ENCODE data around the gene KBTBD7. TPM values are rescaled to one million over a fixed set of nuclear protein-coding genes. Genes with fewer than 3 reads are reported as not detected.
A peak's percentile ranks its signal among the peaks of the same experiment; 100 is the strongest.

Gene KBTBD7
- polyA plus RNA-seq, 1 of the 3 experiments (the other 2 are of a cell fraction), result 1.3 TPM

DNA sequence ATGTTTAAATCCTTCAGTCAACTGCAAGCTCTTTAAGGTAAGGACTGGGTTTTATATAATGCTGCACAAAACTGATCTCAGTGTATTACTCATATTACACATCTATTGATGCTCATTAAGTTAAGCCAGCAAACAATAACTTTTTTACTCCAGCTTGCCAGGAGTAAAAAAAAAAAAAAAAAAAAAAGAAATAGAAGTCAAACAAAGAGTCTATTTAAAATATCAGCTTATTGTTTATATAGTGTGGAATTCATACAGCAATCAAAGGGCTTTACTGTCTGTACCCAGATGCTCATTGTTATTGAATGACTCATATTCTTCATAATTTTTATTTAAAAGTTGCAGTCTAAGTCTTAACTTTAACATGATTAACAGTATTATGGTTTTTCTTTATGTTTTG lies 21.8 kb upstream of the KBTBD7 start (continued):
- TF ChIP-seq GATA2 (CRISPR knock-in tag; IDR thresholded peaks at IDR 0.05), result no peak
- no peak for TF ChIP-seq RCOR1 (IDR thresholded peaks at IDR 0.05; ENCODE audit: low read length)
- TF ChIP-seq FOSL2 (IDR thresholded peaks at IDR 0.05; ENCODE audit: borderline replicate concordance, low read depth), result peak; percentile 56; the same call in 1 of the 2 replicates
- TF ChIP-seq, protein P1, sequence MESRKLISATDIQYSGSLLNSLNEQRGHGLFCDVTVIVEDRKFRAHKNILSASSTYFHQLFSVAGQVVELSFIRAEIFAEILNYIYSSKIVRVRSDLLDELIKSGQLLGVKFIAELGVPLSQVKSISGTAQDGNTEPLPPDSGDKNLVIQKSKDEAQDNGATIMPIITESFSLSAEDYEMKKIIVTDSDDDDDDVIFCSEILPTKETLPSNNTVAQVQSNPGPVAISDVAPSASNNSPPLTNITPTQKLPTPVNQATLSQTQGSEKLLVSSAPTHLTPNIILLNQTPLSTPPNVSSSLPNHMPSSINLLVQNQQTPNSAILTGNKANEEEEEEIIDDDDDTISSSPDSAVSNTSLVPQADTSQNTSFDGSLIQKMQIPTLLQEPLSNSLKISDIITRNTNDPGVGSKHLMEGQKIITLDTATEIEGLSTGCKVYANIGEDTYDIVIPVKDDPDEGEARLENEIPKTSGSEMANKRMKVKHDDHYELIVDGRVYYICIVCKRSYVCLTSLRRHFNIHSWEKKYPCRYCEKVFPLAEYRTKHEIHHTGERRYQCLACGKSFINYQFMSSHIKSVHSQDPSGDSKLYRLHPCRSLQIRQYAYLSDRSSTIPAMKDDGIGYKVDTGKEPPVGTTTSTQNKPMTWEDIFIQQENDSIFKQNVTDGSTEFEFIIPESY (IDR thresholded peaks at IDR 0.05; ENCODE audit: borderline replicate concordance, low read depth), result no peak
- TF ChIP-seq, protein P2, sequence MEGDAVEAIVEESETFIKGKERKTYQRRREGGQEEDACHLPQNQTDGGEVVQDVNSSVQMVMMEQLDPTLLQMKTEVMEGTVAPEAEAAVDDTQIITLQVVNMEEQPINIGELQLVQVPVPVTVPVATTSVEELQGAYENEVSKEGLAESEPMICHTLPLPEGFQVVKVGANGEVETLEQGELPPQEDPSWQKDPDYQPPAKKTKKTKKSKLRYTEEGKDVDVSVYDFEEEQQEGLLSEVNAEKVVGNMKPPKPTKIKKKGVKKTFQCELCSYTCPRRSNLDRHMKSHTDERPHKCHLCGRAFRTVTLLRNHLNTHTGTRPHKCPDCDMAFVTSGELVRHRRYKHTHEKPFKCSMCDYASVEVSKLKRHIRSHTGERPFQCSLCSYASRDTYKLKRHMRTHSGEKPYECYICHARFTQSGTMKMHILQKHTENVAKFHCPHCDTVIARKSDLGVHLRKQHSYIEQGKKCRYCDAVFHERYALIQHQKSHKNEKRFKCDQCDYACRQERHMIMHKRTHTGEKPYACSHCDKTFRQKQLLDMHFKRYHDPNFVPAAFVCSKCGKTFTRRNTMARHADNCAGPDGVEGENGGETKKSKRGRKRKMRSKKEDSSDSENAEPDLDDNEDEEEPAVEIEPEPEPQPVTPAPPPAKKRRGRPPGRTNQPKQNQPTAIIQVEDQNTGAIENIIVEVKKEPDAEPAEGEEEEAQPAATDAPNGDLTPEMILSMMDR (IDR thresholded peaks at IDR 0.05), result no peak
- TF ChIP-seq JUND (IDR thresholded peaks at IDR 0.05), result peak; percentile 47
- no peak for TF ChIP-seq YY1 (IDR thresholded peaks at IDR 0.05; ENCODE audit: low read depth)
- TF ChIP-seq SIN3A (IDR thresholded peaks at IDR 0.05; ENCODE audit: borderline replicate concordance, low read depth, low read length), result no peak
- no peak for TF ChIP-seq CHD2 (IDR thresholded peaks at IDR 0.05; ENCODE audit: low read length, partially characterized antibody)
- TF ChIP-seq, protein P3, sequence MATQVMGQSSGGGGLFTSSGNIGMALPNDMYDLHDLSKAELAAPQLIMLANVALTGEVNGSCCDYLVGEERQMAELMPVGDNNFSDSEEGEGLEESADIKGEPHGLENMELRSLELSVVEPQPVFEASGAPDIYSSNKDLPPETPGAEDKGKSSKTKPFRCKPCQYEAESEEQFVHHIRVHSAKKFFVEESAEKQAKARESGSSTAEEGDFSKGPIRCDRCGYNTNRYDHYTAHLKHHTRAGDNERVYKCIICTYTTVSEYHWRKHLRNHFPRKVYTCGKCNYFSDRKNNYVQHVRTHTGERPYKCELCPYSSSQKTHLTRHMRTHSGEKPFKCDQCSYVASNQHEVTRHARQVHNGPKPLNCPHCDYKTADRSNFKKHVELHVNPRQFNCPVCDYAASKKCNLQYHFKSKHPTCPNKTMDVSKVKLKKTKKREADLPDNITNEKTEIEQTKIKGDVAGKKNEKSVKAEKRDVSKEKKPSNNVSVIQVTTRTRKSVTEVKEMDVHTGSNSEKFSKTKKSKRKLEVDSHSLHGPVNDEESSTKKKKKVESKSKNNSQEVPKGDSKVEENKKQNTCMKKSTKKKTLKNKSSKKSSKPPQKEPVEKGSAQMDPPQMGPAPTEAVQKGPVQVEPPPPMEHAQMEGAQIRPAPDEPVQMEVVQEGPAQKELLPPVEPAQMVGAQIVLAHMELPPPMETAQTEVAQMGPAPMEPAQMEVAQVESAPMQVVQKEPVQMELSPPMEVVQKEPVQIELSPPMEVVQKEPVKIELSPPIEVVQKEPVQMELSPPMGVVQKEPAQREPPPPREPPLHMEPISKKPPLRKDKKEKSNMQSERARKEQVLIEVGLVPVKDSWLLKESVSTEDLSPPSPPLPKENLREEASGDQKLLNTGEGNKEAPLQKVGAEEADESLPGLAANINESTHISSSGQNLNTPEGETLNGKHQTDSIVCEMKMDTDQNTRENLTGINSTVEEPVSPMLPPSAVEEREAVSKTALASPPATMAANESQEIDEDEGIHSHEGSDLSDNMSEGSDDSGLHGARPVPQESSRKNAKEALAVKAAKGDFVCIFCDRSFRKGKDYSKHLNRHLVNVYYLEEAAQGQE (IDR thresholded peaks at IDR 0.05; ENCODE audit: low read depth, low read length), result no peak
- peak; percentile 56 for TF ChIP-seq TCF12 (IDR thresholded peaks at IDR 0.05)

DNA sequence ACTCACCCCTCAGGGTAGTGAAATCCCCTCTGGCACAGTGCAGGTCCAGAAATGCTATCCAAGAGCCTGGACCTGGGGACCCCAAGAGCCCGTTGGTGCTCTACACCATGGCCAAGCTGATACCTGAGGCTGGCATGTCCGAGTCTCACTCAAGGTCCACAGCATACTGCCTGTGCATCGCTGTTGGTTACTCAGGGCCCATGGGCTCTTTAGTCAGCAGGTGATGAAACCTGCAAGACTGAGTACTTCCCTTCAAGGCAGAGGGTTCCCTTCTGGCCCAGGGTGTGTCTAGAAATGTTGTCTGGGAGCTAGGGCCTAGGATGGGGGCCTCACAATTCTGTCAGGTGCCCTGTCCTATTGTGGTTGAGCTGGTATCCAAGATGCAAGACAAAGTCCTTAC lies 19.6 kb upstream of the KBTBD7 start:
- TF ChIP-seq, protein P4, sequence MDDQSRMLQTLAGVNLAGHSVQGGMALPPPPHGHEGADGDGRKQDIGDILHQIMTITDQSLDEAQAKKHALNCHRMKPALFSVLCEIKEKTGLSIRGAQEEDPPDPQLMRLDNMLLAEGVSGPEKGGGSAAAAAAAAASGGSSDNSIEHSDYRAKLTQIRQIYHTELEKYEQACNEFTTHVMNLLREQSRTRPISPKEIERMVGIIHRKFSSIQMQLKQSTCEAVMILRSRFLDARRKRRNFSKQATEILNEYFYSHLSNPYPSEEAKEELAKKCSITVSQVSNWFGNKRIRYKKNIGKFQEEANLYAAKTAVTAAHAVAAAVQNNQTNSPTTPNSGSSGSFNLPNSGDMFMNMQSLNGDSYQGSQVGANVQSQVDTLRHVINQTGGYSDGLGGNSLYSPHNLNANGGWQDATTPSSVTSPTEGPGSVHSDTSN (IDR thresholded peaks at IDR 0.05), result no peak
- TF ChIP-seq TEAD4 (IDR thresholded peaks at IDR 0.05; ENCODE audit: borderline replicate concordance, insufficient read depth), result no peak
- TF ChIP-seq EZH2phosphoT487 (IDR thresholded peaks at IDR 0.05; ENCODE audit: borderline replicate concordance, low read depth), result no peak
- TF ChIP-seq, protein P5, sequence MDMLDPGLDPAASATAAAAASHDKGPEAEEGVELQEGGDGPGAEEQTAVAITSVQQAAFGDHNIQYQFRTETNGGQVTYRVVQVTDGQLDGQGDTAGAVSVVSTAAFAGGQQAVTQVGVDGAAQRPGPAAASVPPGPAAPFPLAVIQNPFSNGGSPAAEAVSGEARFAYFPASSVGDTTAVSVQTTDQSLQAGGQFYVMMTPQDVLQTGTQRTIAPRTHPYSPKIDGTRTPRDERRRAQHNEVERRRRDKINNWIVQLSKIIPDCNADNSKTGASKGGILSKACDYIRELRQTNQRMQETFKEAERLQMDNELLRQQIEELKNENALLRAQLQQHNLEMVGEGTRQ (IDR thresholded peaks at IDR 0.05; ENCODE audit: borderline replicate concordance, low read depth, low read length), result no peak
- TF ChIP-seq MEF2A (IDR thresholded peaks at IDR 0.05; ENCODE audit: borderline replicate concordance, low read depth), result no peak
- no peak for TF ChIP-seq FOXM1 (IDR thresholded peaks at IDR 0.05; ENCODE audit: low read depth)
- no peak for TF ChIP-seq EP300 (IDR thresholded peaks at IDR 0.05; ENCODE audit: borderline replicate concordance in 1 of 2, low read depth in 1 of 2, low read length in 1 of 2)
- no peak for TF ChIP-seq NFIC (IDR thresholded peaks at IDR 0.05; ENCODE audit: borderline replicate concordance)
- peaks cover 16% of the 10 kb centered on the region for H3F3A ChIP-seq (replicated peaks; ENCODE audit: insufficient read depth)
- no peak overlapping the region for H3K4me2 ChIP-seq
- CTCF ChIA-PET, result no interaction called here
- H3K9ac ChIP-seq, result no peak overlapping the region
- no peak overlapping the region for H3K4me3 ChIP-seq (ENCODE audit: low read depth in 2 of 2, low read length in 1 of 2)
- H3K27me3 ChIP-seq (ENCODE audit: insufficient read depth), result no peaks in the 10 kb centered on the region
- 0 out of 2 replicates have a peak, but pooled peaks cover 6% of the 10 kb centered on the region for H3K9me3 ChIP-seq
- no peak overlapping the region for H2AFZ ChIP-seq (ENCODE audit: low read depth)
- H3K9me2 ChIP-seq, result no peaks in the 10 kb centered on the region
- no peak for DNase-seq
- no peaks in the 10 kb centered on the region for H4K20me1 ChIP-seq (ENCODE audit: insufficient read depth)
- H3K79me2 ChIP-seq (ENCODE audit: insufficient read depth), result no peaks in the 10 kb centered on the region
- H3K27ac ChIP-seq (ENCODE audit: low read depth in 2 of 2, low read length in 1 of 2), result no peak overlapping the region
- WGBS (ENCODE audit: low lambda C conversion rate), result no CpG with 5 or more reads among the region's 3 CpGs
- no peaks in the 10 kb centered on the region for H3K36me3 ChIP-seq (replicated peaks in 1 of 2; ENCODE audit: control insufficient read depth in 1 of 2, insufficient read depth in 2 of 2, low read length in 1 of 2)
- POLR2A ChIA-PET, result no interaction called here
- H3K4me1 ChIP-seq (ENCODE audit: control insufficient read depth in 1 of 2, insufficient read depth in 2 of 2, low read depth in 1 of 2, low read length in 1 of 2), result peaks cover 0 to 3% of the 10 kb centered on the region in 2 experiments; a peak in 1 of 4 replicates
